Calu3 (cell line): ENCODE measurements around the gene LST1. TPM values are rescaled to one million over a fixed set of nuclear protein-coding genes. Genes with fewer than 3 reads are reported as not detected.

Experiments
- BruUV-seq: library from RNA; stranded (reverse); fragments of 400-500 nt; replicated peaks from 2 replicates; lab custom pipeline; 2021; lab: Mats Ljungman, UMichigan
- CTCF ChIA-PET: fragments of 300-600 bp; sonication (Branson Sonifier 250); formaldehyde crosslinking; loops from one replicate; lab custom pipeline; 2022; ENCODE audit warnings: antibody characterized with exemption; lab: Charles Lee
- DNase-seq: peaks from one replicate; pipeline ENCODE4 v3.0.0; 2022
- H3K27ac Mint-ChIP-seq: one replicate; pipeline ENCODE4 v1.8.0; 2022; ENCODE audit warnings: mixed read lengths; ENCODE audit not compliant: unreplicated experiment
- H3K27me3 Mint-ChIP-seq: one replicate; pipeline ENCODE4 v1.8.0; 2022; ENCODE audit warnings: mixed read lengths; ENCODE audit not compliant: unreplicated experiment
- H3K36me3 Mint-ChIP-seq: one replicate; pipeline ENCODE4 v1.8.0; 2022; ENCODE audit warnings: mild to moderate bottlenecking, moderate library complexity, mixed read lengths; ENCODE audit not compliant: insufficient read depth, unreplicated experiment
- H3K4me1 Mint-ChIP-seq: one replicate; pipeline ENCODE4 v1.8.0; 2022; ENCODE audit warnings: mild to moderate bottlenecking, low read depth, mixed read lengths; ENCODE audit not compliant: unreplicated experiment
- H3K4me3 Mint-ChIP-seq: one replicate; pipeline ENCODE4 v1.8.0; 2022; ENCODE audit warnings: mild to moderate bottlenecking, low read depth, moderate library complexity, mixed read lengths; ENCODE audit not compliant: unreplicated experiment
- H3K9me3 Mint-ChIP-seq: one replicate; pipeline ENCODE4 v1.8.0; 2022; ENCODE audit warnings: low read depth, mixed read lengths; ENCODE audit not compliant: unreplicated experiment
- intact Hi-C: fragments of 100-400 bp; cut with micrococcal nuclease; formaldehyde crosslinking; loops from one replicate; pipeline ENCODE4 v1.10.0; 2022; ENCODE audit not compliant: unreplicated experiment
- total RNA-seq: library from RNA; stranded (reverse); gene quantifications from 2 replicates; pipeline ENCODE4 v1.2.3, GENCODE V29; 2022
- TF ChIP-seq, protein P1 (sequence below): fragments of 200-600 bp; IDR thresholded peaks from one replicate; pipeline ENCODE4 v1.8.0; 2022; ENCODE audit warnings: antibody characterized with exemption; ENCODE audit not compliant: unreplicated experiment

Gene LST1
- total RNA-seq, 1 experiment from 2014 or later, result 0.94 TPM

DNA sequence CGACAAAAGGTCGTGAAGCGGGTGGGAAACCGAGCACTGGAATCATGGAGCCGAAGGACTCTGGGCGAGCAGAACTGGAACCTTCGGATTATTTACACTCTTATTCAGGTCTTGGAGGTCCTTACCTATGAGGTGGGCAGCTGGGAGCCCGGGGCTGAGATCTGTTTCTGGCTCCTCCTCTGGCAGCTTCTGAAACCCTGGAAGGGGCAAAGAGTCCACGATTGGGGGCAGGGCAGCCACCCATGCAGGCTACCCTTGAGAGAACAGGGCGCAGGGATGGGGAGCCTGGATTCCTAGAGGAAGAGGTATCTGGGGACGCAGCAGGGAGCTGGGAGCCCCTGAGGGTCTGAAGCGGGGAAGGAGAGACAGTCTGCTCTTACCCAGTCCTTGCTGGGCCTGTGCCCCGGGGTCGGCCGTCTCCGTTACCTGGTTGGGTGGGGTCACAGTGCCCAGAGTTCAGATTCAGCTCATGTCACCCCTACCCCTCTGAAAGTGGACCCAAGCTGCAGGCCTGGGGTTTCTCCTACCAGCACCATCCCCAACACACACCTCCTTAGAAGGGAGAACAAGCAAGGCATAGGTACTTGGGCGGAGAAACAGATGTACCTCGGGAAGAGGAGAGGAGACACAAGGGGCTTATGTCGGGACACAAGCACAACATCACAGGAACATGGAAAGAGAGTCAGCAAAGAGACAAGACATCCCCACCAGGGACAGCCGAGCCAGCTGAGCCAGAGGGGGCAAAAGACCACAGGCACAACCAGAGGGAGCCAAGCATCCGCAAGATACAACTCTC, 4.4 kb upstream of the LST1 start:
- peaks cover 13% of the 10 kb centered on the region for H3K36me3 Mint-ChIP-seq
- H3K27ac Mint-ChIP-seq, result peak overlapping the region; percentile 43
- DNase-seq, result peak; percentile 38
- BruUV-seq, result no TSS peak
- CTCF ChIA-PET, result interaction anchor here (0.6 to 4.3 kb wide), 10 partner anchors 16 to 308 kb away, joined by 3 to 34 read pairs (median 6); partner anchors contain the start of genes DDX39B, MICB and NFKBIL1
- no peaks in the 10 kb centered on the region for H3K9me3 Mint-ChIP-seq
- peak overlapping the region; percentile 91 for H3K4me3 Mint-ChIP-seq
- intact Hi-C loops, result loop anchor here (1.0 kb wide), 1 partner anchor 17 kb away; no protein-coding TSS in a partner anchor
- peaks cover 26% of the 10 kb centered on the region for H3K27me3 Mint-ChIP-seq
- TF ChIP-seq, protein P1, sequence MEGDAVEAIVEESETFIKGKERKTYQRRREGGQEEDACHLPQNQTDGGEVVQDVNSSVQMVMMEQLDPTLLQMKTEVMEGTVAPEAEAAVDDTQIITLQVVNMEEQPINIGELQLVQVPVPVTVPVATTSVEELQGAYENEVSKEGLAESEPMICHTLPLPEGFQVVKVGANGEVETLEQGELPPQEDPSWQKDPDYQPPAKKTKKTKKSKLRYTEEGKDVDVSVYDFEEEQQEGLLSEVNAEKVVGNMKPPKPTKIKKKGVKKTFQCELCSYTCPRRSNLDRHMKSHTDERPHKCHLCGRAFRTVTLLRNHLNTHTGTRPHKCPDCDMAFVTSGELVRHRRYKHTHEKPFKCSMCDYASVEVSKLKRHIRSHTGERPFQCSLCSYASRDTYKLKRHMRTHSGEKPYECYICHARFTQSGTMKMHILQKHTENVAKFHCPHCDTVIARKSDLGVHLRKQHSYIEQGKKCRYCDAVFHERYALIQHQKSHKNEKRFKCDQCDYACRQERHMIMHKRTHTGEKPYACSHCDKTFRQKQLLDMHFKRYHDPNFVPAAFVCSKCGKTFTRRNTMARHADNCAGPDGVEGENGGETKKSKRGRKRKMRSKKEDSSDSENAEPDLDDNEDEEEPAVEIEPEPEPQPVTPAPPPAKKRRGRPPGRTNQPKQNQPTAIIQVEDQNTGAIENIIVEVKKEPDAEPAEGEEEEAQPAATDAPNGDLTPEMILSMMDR, result no peak
- H3K4me1 Mint-ChIP-seq, result peaks cover 26% of the 10 kb centered on the region

DNA sequence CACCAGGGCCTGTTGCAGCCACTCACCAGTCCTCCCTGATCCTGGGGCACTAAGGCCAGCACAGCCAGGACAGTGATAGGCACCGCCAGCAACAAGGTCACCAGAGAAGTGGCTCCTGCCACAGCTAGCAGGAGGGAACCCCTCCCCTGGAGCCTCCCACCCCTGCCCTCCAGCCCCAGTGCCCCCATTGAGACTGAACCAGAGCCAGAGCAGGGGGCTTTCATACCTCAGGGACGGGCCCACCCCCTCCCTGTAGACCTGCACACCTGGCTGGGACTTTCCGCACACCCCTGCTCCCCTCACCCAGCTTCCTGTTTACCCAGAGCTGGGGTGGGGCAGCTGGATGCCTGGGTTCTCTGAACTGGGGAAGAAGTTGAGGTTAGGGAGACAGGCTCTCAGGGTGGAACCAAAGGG, 3.8 kb upstream of the LST1 start, which contains the start of gene LTB:
Gene LTB, minus strand, starts transcription at position 195 of the 414 bp plus-strand sequence. Its CDS starts 7 bp downstream, at position 188.
- Mint-ChIP-seq H3K4me1 (peaks cover 26% of the 10 kb centered on the region), H3K9me3 (no peaks in the 10 kb centered on the region), H3K4me3 (peak within 1 kb of the TSS; percentile 91), H3K27ac (peak within 1 kb of the TSS; percentile 43), H3K36me3 (peaks cover 13% of the 10 kb centered on the region), H3K27me3 (peaks cover 29% of the 10 kb centered on the region)
- BruUV-seq, result no TSS peak
- intact Hi-C loops, result no loop called here
- no peak for DNase-seq
- CTCF ChIA-PET, result interaction anchor here (0.9 to 4.3 kb wide), 5 partner anchors 9 to 35 kb away, joined by 3 to 29 read pairs (median 6); partner anchors contain the start of gene NFKBIL1
- TF ChIP-seq, protein P1, result no peak

DNA sequence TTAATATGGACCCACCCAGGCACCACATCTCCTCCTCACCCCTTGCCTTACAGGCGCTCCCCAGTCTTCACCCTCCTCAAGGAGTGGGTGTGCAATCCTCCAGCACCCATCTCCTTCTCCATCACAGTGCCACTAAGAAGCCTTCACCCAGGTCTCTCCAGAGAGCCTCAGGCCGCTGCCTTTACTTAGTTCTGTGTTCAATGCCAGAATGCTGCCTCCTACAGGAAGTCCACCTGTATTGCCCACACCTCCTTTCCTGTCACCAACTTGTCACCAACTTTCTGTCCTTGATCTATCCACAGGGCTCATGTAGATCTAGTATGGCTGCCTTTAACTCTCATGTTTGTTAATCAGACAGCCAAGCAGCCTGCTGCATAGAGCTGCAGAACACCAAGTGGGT, 586 bp upstream of the LST1 start:
- intact Hi-C loops, result no loop called here
- Mint-ChIP-seq H3K4me3 (no peak overlapping the region), H3K4me1 (peaks cover 23% of the 10 kb centered on the region), H3K27me3 (peaks cover 53% of the 10 kb centered on the region), H3K27ac (no peak overlapping the region), H3K9me3 (no peaks in the 10 kb centered on the region), H3K36me3 (peaks cover 13% of the 10 kb centered on the region)
- TF ChIP-seq, protein P1, result peak; percentile 77
- no TSS peak for BruUV-seq
- peak; percentile 55 for DNase-seq
- CTCF ChIA-PET, result interaction anchor here (4.3 kb wide), 1 partner anchor 12 kb away, joined by 29 read pairs; no protein-coding TSS in a partner anchor

DNA sequence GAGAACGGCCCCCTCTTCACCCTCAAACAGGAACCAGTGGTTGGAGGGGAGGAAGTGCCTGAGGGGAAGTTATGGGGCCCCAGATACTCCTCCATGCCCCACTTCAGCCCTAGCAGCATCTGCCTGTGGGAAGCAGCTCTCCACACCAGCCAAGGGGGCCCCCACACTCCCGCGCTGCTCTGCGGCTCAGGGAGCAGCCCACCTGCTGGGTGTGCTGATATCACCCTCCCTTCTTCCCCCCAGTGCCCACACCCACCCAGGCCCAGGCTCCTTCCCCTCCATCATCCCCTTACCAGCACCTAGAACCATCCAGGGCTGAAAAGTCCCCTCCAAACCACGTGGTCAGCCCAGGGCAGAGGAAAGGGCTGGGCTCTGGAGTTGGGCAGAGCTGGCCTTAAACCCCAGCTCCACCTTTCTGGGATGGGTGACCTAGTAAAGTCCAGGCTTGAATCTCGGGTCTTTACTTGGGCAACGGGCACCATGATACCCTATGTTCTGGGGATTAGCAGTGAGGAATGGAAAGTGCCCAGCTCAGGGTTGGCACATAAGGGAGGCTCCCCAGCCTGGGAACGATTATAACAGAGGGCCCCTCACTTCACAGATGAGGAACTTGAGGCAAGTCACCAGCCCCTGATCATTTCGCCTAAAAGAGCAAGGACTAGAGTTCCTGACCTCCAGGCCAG, 663 bp downstream of the LST1 start:
- intact Hi-C loops, result no loop called here
- Mint-ChIP-seq H3K9me3 (no peaks in the 10 kb centered on the region), H3K4me3 (no peak overlapping the region), H3K36me3 (peaks cover 2% of the 10 kb centered on the region), H3K27me3 (peaks cover 40% of the 10 kb centered on the region), H3K4me1 (peaks cover 11% of the 10 kb centered on the region), H3K27ac (no peak overlapping the region)
- TF ChIP-seq, protein P1, result no peak
- no peak for DNase-seq
- no TSS peak for BruUV-seq
- CTCF ChIA-PET, result interaction anchor here (0.5 to 2.1 kb wide), 3 partner anchors 8 to 13 kb away, joined by 3 to 10 read pairs (median 6); no protein-coding TSS in a partner anchor
